Nephron progenitor cell (in vitro differentiated cells): ENCODE data around the gene STT3B.

ENCODE experiments used
- DNase-seq: peaks from one replicate; pipeline ENCODE4 v3.0.0; 2021
- H3K27ac Mint-ChIP-seq: 2 replicates; pipeline ENCODE4 v1.8.0; 2021; ENCODE audit warnings: mild to moderate bottlenecking, moderate library complexity, mixed read lengths
- H3K27me3 Mint-ChIP-seq: 2 replicates; pipeline ENCODE4 v1.8.0; 2021; ENCODE audit warnings: mild to moderate bottlenecking, low read depth, mixed read lengths; ENCODE audit not compliant: poor library complexity
- H3K36me3 Mint-ChIP-seq: 2 replicates; pipeline ENCODE4 v1.8.0; 2021; ENCODE audit warnings: low read depth, mixed read lengths
- H3K4me1 Mint-ChIP-seq: 2 replicates; pipeline ENCODE4 v1.8.0; 2021; ENCODE audit warnings: mixed read lengths
- H3K4me3 Mint-ChIP-seq: 2 replicates; pipeline ENCODE4 v1.8.0; 2021; ENCODE audit warnings: mild to moderate bottlenecking, moderate library complexity, mixed read lengths
- H3K9me3 Mint-ChIP-seq: 2 replicates; pipeline ENCODE4 v1.8.0; 2021; ENCODE audit warnings: mild to moderate bottlenecking, moderate library complexity, mixed read lengths
- CTCF ChIP-seq: fragments of 200-600 bp; sonication (generic); IDR thresholded peaks from 2 replicates; pipeline ENCODE4 v1.5.0; 2021; ENCODE audit warnings: antibody characterized with exemption

Gene STT3B

DNA sequence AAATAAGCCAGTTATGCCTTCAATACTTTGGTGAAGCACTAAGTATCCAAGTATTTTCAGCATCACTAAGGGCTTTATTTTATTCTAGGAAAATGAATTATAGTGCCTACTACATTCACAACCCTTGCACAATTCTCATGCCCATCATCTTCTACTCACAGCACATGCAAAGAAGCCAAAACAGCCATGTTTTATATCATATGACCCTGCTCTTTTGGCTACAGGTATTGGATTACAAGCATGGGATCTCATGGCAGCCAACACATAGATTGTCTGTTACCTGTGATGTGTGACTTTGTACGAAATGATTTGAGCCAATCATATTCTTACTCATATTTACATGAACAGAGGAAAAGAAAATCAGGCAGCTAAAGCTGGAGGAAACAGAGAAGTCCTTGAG is 38.6 kb downstream of the STT3B start:
- peaks cover 3% of the 10 kb centered on the region for H3K36me3 Mint-ChIP-seq
- H3K4me1 Mint-ChIP-seq, result peaks cover 39% of the 10 kb centered on the region
- no peak overlapping the region for H3K27ac Mint-ChIP-seq
- no peak for TF ChIP-seq CTCF
- no peaks in the 10 kb centered on the region for H3K27me3 Mint-ChIP-seq
- DNase-seq, result no peak
- no peaks in the 10 kb centered on the region for H3K9me3 Mint-ChIP-seq
- no peak overlapping the region for H3K4me3 Mint-ChIP-seq

GRCh38 chr3:31572236-31573004 is 39.7 kb downstream of the STT3B start:
- no peak overlapping the region for H3K4me3 Mint-ChIP-seq
- no peak overlapping the region for H3K27ac Mint-ChIP-seq
- peaks cover 28% of the 10 kb centered on the region for H3K4me1 Mint-ChIP-seq

GRCh38 chr3:31573036-31573779 is 40.5 kb downstream of the STT3B start:
- H3K27me3 Mint-ChIP-seq, result no peaks in the 10 kb centered on the region
- H3K4me3 Mint-ChIP-seq, result no peak overlapping the region
- TF ChIP-seq CTCF, result no peak
- H3K36me3 Mint-ChIP-seq, result peaks cover 22% of the 10 kb centered on the region
- no peaks in the 10 kb centered on the region for H3K9me3 Mint-ChIP-seq
- peaks cover 23% of the 10 kb centered on the region for H3K4me1 Mint-ChIP-seq
- DNase-seq, result no peak
- no peak overlapping the region for H3K27ac Mint-ChIP-seq

More at GRCh38 chr3:31572236-31573004, 39.7 kb downstream of the STT3B start:
- Mint-ChIP-seq H3K36me3 (peaks cover 14% of the 10 kb centered on the region), H3K9me3 (no peaks in the 10 kb centered on the region), H3K27me3 (no peaks in the 10 kb centered on the region)
- DNase-seq, result no peak
- TF ChIP-seq CTCF, result no peak

GRCh38 chr3:31575448-31575847 is 42.7 kb downstream of the STT3B start:
- no peaks in the 10 kb centered on the region for H3K27me3 Mint-ChIP-seq
- H3K4me3 Mint-ChIP-seq, result no peak overlapping the region
- H3K9me3 Mint-ChIP-seq, result no peaks in the 10 kb centered on the region
- no peak for TF ChIP-seq CTCF
- peaks cover 16% of the 10 kb centered on the region for H3K4me1 Mint-ChIP-seq
- no peak for DNase-seq
- H3K36me3 Mint-ChIP-seq, result peaks cover 44% of the 10 kb centered on the region
- H3K27ac Mint-ChIP-seq, result no peak overlapping the region

DNA sequence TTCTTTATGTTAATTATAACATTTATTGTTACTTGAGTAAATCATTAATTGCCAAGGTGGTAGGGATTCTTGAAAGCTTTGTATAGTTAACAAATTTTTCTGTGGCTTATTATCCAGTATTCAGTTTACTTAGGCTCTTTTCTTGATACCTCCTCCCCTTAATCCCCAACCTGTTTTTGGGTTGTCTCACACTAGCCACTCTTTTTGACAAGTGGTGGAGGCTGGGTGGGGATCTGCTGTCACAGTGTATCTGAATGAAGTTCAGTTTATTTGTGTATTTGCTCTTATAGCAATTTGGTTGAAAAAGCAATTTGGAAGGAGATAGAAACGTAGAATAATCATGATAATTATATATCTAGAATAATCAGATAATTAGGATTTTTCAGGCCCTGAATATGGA is 43.8 kb downstream of the STT3B start:
- TF ChIP-seq CTCF, result no peak
- no peak for DNase-seq
- Mint-ChIP-seq H3K27me3 (no peaks in the 10 kb centered on the region), H3K36me3 (peaks cover 52% of the 10 kb centered on the region), H3K27ac (no peak overlapping the region), H3K9me3 (peaks cover 8% of the 10 kb centered on the region), H3K4me1 (peaks cover 9% of the 10 kb centered on the region), H3K4me3 (no peak overlapping the region)
